ENCODE results near the gene YARS1.

- no peak for TF ChIP-seq CTCF (conservative IDR thresholded peaks at IDR 0.05; ENCODE audit: low read depth in 2 of 2)
- TF ChIP-seq CREB1 (CRISPR knock-in tag; IDR thresholded peaks at IDR 0.05; ENCODE audit: low read depth) = no peak
- TF ChIP-seq REST (IDR thresholded peaks at IDR 0.05; ENCODE audit: unreplicated experiment) = no peak
- TF ChIP-seq EZH2phosphoT487 (IDR thresholded peaks at IDR 0.05; ENCODE audit: unreplicated experiment) = no peak
- TF ChIP-seq JUNB (IDR thresholded peaks at IDR 0.05; ENCODE audit: unreplicated experiment) = no peak
- TF ChIP-seq EZH2 (IDR thresholded peaks at IDR 0.05; ENCODE audit: low read depth, unreplicated experiment) = no peak
- no peak for TF ChIP-seq POLR2AphosphoS5 (IDR thresholded peaks at IDR 0.05; ENCODE audit: low read depth)
These were observed 52.2 kb downstream of the YARS1 start for GRCh38 chr1:32764826-32765569.
